Measurements from ENCODE around the gene SNRPF. TPM values are rescaled to one million over a fixed set of nuclear protein-coding genes. Genes with fewer than 3 reads are reported as not detected.
"Not testable (repeated sequence)": the region's sequence is repeated elsewhere in the genome, so short reads cannot be mapped to it uniquely, and the experiment has no call there.

SNRPF gene
- total RNA-seq (2022) (49.7 and 55.4 TPM in 2 replicates), Bru-seq, nascent RNA (percentile 87 among the genes with signal in this experiment), BruChase-seq, experiment 1, labeled RNA remaining after a 6-hour chase (percentile 63 among the genes with signal in this experiment), BruChase-seq, experiment 2, labeled RNA remaining after a 2-hour chase (percentile 65 among the genes with signal in this experiment)
- long read RNA-seq, transcript SNRPF-201 (4 exons, 1,389 nt) = major isoform, 328 of 464 reads
- long read RNA-seq, partial matches to known transcripts = 132 of 464 reads
- long read RNA-seq, other reads (novel, unspliced or antisense) = 3 of 464 reads

- DNase-seq = peak; percentile 97
- BruUV-seq (replicated peaks) = no TSS peak
- peaks cover 7% of the 10 kb centered on the region for H3K4me1 Mint-ChIP-seq (ENCODE audit: low read depth, unreplicated experiment)
- H3K27ac Mint-ChIP-seq (ENCODE audit: unreplicated experiment) = no peak within 1 kb of the TSS
- peaks cover 4% of the 10 kb centered on the region for H3K9me3 Mint-ChIP-seq (ENCODE audit: low read depth, unreplicated experiment)
- intact Hi-C loops (cut with micrococcal nuclease; ENCODE audit: unreplicated experiment) = no loop called here
- TF ChIP-seq, protein P1, sequence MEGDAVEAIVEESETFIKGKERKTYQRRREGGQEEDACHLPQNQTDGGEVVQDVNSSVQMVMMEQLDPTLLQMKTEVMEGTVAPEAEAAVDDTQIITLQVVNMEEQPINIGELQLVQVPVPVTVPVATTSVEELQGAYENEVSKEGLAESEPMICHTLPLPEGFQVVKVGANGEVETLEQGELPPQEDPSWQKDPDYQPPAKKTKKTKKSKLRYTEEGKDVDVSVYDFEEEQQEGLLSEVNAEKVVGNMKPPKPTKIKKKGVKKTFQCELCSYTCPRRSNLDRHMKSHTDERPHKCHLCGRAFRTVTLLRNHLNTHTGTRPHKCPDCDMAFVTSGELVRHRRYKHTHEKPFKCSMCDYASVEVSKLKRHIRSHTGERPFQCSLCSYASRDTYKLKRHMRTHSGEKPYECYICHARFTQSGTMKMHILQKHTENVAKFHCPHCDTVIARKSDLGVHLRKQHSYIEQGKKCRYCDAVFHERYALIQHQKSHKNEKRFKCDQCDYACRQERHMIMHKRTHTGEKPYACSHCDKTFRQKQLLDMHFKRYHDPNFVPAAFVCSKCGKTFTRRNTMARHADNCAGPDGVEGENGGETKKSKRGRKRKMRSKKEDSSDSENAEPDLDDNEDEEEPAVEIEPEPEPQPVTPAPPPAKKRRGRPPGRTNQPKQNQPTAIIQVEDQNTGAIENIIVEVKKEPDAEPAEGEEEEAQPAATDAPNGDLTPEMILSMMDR (IDR thresholded peaks at IDR 0.05; ENCODE audit: unreplicated experiment) = no peak
- peaks cover 29% of the 10 kb centered on the region for H3K36me3 Mint-ChIP-seq (ENCODE audit: insufficient read depth, unreplicated experiment)
- CTCF ChIA-PET = no interaction called here
- no peak within 1 kb of the TSS for H3K4me3 Mint-ChIP-seq (ENCODE audit: low read depth, unreplicated experiment)
- H3K27me3 Mint-ChIP-seq (ENCODE audit: unreplicated experiment) = peaks cover 15% of the 10 kb centered on the region
Observed at GRCh38 chr12:95858451-95859343, at the start of gene SNRPF. Gene SNRPF, plus strand, starts transcription at chr12:95858952. Its CDS starts 122 bp downstream, at chr12:95859074.

- CTCF ChIA-PET = no interaction called here
- intact Hi-C loops (cut with micrococcal nuclease; ENCODE audit: unreplicated experiment) = no loop called here
Observed at GRCh38 chr12:95809000-95809680, 49.6 kb upstream of the SNRPF start.

GRCh38 chr12:95810411-95810810, 48.3 kb upstream of the SNRPF start:
- TF ChIP-seq, protein P1 (IDR thresholded peaks at IDR 0.05; ENCODE audit: unreplicated experiment) = no peak
- Mint-ChIP-seq H3K4me3 (ENCODE audit: low read depth, unreplicated experiment) (no peak overlapping the region), H3K36me3 (ENCODE audit: insufficient read depth, unreplicated experiment) (peaks cover 12% of the 10 kb centered on the region), H3K4me1 (ENCODE audit: low read depth, unreplicated experiment) (peaks cover 32% of the 10 kb centered on the region), H3K27me3 (ENCODE audit: unreplicated experiment) (no peaks in the 10 kb centered on the region), H3K27ac (ENCODE audit: unreplicated experiment) (peak overlapping the region; percentile 17), H3K9me3 (ENCODE audit: low read depth, unreplicated experiment) (no peaks in the 10 kb centered on the region)
- no peak for DNase-seq
- BruUV-seq (replicated peaks) = no TSS peak
- intact Hi-C loops (cut with micrococcal nuclease; ENCODE audit: unreplicated experiment) = no loop called here
- CTCF ChIA-PET = interaction anchor here (1.9 kb wide), 1 partner anchor 236 kb away, joined by 7 read pairs; no protein-coding TSS in a partner anchor

More at GRCh38 chr12:95809000-95809680, 49.6 kb upstream of the SNRPF start:
- H3K27me3 Mint-ChIP-seq (ENCODE audit: unreplicated experiment) = no peaks in the 10 kb centered on the region
- no peak overlapping the region for H3K4me3 Mint-ChIP-seq (ENCODE audit: low read depth, unreplicated experiment)
- H3K27ac Mint-ChIP-seq (ENCODE audit: unreplicated experiment) = no peak overlapping the region
- TF ChIP-seq, protein P1 (IDR thresholded peaks at IDR 0.05; ENCODE audit: unreplicated experiment) = no peak
- DNase-seq = no peak
- BruUV-seq (replicated peaks) = no TSS peak
- no peaks in the 10 kb centered on the region for H3K9me3 Mint-ChIP-seq (ENCODE audit: low read depth, unreplicated experiment)
- H3K4me1 Mint-ChIP-seq (ENCODE audit: low read depth, unreplicated experiment) = peaks cover 45% of the 10 kb centered on the region
- H3K36me3 Mint-ChIP-seq (ENCODE audit: insufficient read depth, unreplicated experiment) = peaks cover 12% of the 10 kb centered on the region

- intact Hi-C loops (cut with micrococcal nuclease; ENCODE audit: unreplicated experiment); H3K27me3 Mint-ChIP-seq (ENCODE audit: unreplicated experiment); H3K36me3 Mint-ChIP-seq (ENCODE audit: insufficient read depth, unreplicated experiment); H3K4me3 Mint-ChIP-seq (ENCODE audit: low read depth, unreplicated experiment); BruUV-seq (replicated peaks); DNase-seq; H3K9me3 Mint-ChIP-seq (ENCODE audit: low read depth, unreplicated experiment); H3K27ac Mint-ChIP-seq (ENCODE audit: unreplicated experiment): not testable (repeated sequence)
- H3K4me1 Mint-ChIP-seq (ENCODE audit: low read depth, unreplicated experiment) = peaks cover 18% of the 10 kb centered on the region
- CTCF ChIA-PET = interaction anchor here (1.1 kb wide), 1 partner anchor 230 kb away, joined by 3 read pairs; no protein-coding TSS in a partner anchor
Observed at GRCh38 chr12:95812155-95812554, 46.6 kb upstream of the SNRPF start.

Data from Calu3 (cell line).